ENCODE data around the gene CLDN5.

DNA sequence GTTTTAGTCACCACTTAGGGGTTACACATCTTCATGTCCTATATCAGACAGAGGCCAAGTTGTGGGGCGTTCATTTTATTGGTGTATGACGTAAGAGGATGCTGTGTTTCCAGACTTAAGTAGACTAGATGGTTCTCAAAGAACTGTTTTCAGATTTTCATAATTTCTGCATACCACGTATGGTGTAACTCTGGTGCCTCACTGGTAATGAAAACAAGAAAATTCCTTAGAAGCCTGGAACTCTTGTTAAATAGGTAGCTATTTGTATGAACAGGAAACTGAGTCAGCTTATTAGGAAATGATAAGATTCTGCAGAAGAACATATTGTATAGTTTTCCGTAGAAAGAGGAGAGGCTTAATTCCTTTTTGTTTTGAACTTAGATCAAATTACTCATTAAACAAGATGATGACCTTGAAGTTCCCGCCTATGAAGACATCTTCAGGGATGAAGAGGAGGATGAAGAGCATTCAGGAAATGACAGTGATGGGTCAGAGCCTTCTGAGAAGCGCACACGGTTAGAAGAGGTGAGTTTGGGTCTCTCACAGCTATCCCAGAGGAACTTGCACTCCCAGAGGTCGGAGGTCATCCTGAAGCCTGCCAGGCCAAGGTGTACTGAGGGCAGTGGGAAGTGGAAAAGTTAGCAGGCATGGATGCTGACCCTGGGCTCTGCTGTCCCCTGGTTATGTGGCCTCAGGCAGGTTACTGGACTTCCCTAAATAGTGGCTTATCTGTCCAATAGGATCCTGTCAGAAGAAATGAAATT is 40.5 kb downstream of the CLDN5 start:
- TF ChIP-seq, protein P1, sequence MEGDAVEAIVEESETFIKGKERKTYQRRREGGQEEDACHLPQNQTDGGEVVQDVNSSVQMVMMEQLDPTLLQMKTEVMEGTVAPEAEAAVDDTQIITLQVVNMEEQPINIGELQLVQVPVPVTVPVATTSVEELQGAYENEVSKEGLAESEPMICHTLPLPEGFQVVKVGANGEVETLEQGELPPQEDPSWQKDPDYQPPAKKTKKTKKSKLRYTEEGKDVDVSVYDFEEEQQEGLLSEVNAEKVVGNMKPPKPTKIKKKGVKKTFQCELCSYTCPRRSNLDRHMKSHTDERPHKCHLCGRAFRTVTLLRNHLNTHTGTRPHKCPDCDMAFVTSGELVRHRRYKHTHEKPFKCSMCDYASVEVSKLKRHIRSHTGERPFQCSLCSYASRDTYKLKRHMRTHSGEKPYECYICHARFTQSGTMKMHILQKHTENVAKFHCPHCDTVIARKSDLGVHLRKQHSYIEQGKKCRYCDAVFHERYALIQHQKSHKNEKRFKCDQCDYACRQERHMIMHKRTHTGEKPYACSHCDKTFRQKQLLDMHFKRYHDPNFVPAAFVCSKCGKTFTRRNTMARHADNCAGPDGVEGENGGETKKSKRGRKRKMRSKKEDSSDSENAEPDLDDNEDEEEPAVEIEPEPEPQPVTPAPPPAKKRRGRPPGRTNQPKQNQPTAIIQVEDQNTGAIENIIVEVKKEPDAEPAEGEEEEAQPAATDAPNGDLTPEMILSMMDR (IDR thresholded peaks at IDR 0.05; ENCODE audit: borderline replicate concordance, extremely low read depth, low read length, poor library complexity, severe bottlenecking) = no peak
- no peak for TF ChIP-seq EZH2 (IDR thresholded peaks at IDR 0.05; ENCODE audit: borderline replicate concordance, low read depth, low read length, severe bottlenecking)

Data from DND-41 (cell line).